Kidney capillary endothelial cell (primary cell): ENCODE data around the gene CDC25C.
"Not testable (repeated sequence)": the region's sequence is repeated elsewhere in the genome, so short reads cannot be mapped to it uniquely, and the experiment has no call there.

Experiments
- DNase-seq: peaks from one replicate; pipeline ENCODE4 v3.0.0-alpha.2; 2018; ENCODE audit warnings: low spot score

CDC25C gene

GRCh38 chr5:138346889-138347288, 15.3 kb upstream of the CDC25C start:
- no peak for DNase-seq

GRCh38 chr5:138344887-138345622, 13.5 kb upstream of the CDC25C start:
- no peak for DNase-seq

- no peak for DNase-seq
Observed at GRCh38 chr5:138340008-138340407, 8.4 kb upstream of the CDC25C start.

- no peak for DNase-seq
Observed at GRCh38 chr5:138339464-138339863, 7.9 kb upstream of the CDC25C start.

GRCh38 chr5:138339091-138339456, 7.5 kb upstream of the CDC25C start:
- DNase-seq = peak; percentile 18

GRCh38 chr5:138338411-138339090, 6.9 kb upstream of the CDC25C start:
- DNase-seq = no peak

- DNase-seq = peak; percentile 83
Observed at GRCh38 chr5:138337685-138338410, 6.2 kb upstream of the CDC25C start, which contains the start of gene FAM53C. TSS of gene FAM53C (plus strand) at chr5:138338266. CDS start at chr5:138341336, 3,070 bp downstream.

- DNase-seq = no peak
Observed at GRCh38 chr5:138336952-138337684, 5.5 kb upstream of the CDC25C start.

GRCh38 chr5:138334867-138335447, 3.4 kb upstream of the CDC25C start:
- no peak for DNase-seq

- no peak for DNase-seq
Observed at GRCh38 chr5:138330813-138331448, 673 bp downstream of the CDC25C start.

GRCh38 chr5:138318211-138318610, 13.4 kb downstream of the CDC25C start:
- not testable (repeated sequence) for DNase-seq

GRCh38 chr5:138316355-138316754, 15.2 kb downstream of the CDC25C start:
- no peak for DNase-seq

GRCh38 chr5:138315751-138316278, 15.8 kb downstream of the CDC25C start:
- no peak for DNase-seq

- DNase-seq = no peak
Observed at GRCh38 chr5:138305797-138306196, 25.8 kb downstream of the CDC25C start.

GRCh38 chr5:138303372-138303771, 28.2 kb downstream of the CDC25C start:
- no peak for DNase-seq

GRCh38 chr5:138289296-138289695, 42.3 kb downstream of the CDC25C start:
- DNase-seq = no peak

GRCh38 chr5:138287246-138287645, 44.4 kb downstream of the CDC25C start:
- no peak for DNase-seq

GRCh38 chr5:138282920-138283742, 48.5 kb downstream of the CDC25C start:
- DNase-seq = peak; percentile 48

- DNase-seq = no peak
Observed at GRCh38 chr5:138280915-138281314, 50.7 kb downstream of the CDC25C start.

- DNase-seq = no peak
Observed at GRCh38 chr5:138276402-138277054, 55.1 kb downstream of the CDC25C start.
